Adrenal gland (tissue), 5 donors: ENCODE measurements around the gene ERCC5.

Experiments
- POLR2A ChIP-seq, 2 donors: fragments of 450-650 bp; IDR thresholded peaks; one replicate each; pipeline ENCODE4 v1.6.1; 2017; ENCODE audit warnings: antibody characterized with exemption in 2 of 2, mild to moderate bottlenecking in 2 of 2, moderate library complexity in 1 of 2
- TF ChIP-seq, protein P1 (sequence below), 6 experiments: fragments of 450-650 bp in 4 of 6; fragments of 200-600 bp in 2 of 6; sonication (generic) in 1 of 6; IDR thresholded peaks; 1 replicate in 5 of 6; 2 replicates in 1 of 6; pipeline versions ENCODE4 v1.5.1 to v1.8.0; 2016 to 2021; ENCODE audit warnings: antibody characterized with exemption in 6 of 6, mild to moderate bottlenecking in 2 of 6, moderate library complexity in 1 of 6
- donor health status: DM: no; HTN: no; CAD: no.

DNA sequence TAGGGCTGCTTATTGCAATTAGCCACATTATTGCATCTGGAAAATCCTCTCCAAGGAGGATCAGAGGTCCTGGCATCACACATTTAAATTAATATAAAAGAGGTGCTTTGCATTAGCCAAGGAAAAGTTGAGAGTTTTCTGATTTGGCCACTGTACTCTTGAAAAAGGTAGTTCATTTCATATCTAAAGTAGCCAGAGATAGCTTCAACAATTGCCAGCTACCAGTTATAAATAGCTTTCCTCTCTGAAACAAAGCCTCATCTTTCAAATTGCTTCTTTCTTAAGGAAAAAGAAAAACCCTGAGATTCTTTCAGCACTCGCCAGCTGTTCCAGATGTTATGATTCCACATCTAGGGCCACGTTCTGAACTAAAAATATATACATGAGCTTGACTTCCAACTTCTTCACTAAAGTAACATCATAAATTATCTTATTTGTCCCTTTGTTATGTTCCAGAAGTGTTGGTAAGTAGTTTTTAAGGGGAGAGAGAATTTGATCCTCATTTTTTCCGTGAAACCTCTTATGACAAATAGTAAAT, 69.6 kb downstream of the ERCC5 start:
- TF ChIP-seq, protein P1, sequence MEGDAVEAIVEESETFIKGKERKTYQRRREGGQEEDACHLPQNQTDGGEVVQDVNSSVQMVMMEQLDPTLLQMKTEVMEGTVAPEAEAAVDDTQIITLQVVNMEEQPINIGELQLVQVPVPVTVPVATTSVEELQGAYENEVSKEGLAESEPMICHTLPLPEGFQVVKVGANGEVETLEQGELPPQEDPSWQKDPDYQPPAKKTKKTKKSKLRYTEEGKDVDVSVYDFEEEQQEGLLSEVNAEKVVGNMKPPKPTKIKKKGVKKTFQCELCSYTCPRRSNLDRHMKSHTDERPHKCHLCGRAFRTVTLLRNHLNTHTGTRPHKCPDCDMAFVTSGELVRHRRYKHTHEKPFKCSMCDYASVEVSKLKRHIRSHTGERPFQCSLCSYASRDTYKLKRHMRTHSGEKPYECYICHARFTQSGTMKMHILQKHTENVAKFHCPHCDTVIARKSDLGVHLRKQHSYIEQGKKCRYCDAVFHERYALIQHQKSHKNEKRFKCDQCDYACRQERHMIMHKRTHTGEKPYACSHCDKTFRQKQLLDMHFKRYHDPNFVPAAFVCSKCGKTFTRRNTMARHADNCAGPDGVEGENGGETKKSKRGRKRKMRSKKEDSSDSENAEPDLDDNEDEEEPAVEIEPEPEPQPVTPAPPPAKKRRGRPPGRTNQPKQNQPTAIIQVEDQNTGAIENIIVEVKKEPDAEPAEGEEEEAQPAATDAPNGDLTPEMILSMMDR (IDR thresholded peaks at IDR 0.05), result no peak
- TF ChIP-seq POLR2A (IDR thresholded peaks at IDR 0.05), result no peak
